Esophagus muscularis mucosa (tissue), 4 donors: ENCODE results near the gene DOCK1. TPM values are rescaled to one million over a fixed set of nuclear protein-coding genes. Genes with fewer than 3 reads are reported as not detected.
"Not testable (repeated sequence)": the region's sequence is repeated elsewhere in the genome, so short reads cannot be mapped to it uniquely, and the experiment has no call there.

Experiments
- DNase-seq: peaks from one replicate; pipeline ENCODE4 v3.0.0-alpha.2; 2017; ENCODE audit errors: extremely low spot score
- H3K27ac ChIP-seq, 4 donors: fragments of 200-600 bp; sonication (generic); replicated peaks in 1 of 4; 1 replicate in 3 of 4; 2 replicates in 1 of 4; pipeline ENCODE4 v1.5.1; 2016 to 2019; ENCODE audit warnings: mild to moderate bottlenecking in 1 of 4
- H3K27me3 ChIP-seq, 4 donors: fragments of 200-600 bp; sonication (generic); one replicate each; pipeline versions ENCODE4 v1.5.1 to v1.6.0; 2016 to 2019
- H3K36me3 ChIP-seq, 4 donors: fragments of 200-600 bp; sonication (generic); one replicate each; pipeline ENCODE4 v1.5.1; 2016 to 2019
- H3K4me1 ChIP-seq, 4 donors: fragments of 200-600 bp; sonication (generic); one replicate each; pipeline ENCODE4 v1.5.1; 2016 to 2019
- H3K4me3 ChIP-seq, 4 donors: fragments of 200-600 bp; sonication (generic); 1 replicate in 2 of 4; 2 replicates in 2 of 4; pipeline ENCODE4 v1.5.1; 2016 to 2019; ENCODE audit warnings: mild to moderate bottlenecking in 4 of 4, moderate library complexity in 1 of 4
- H3K9me3 ChIP-seq, 4 donors: fragments of 200-600 bp; sonication (generic); 1 replicate in 3 of 4; 2 replicates in 1 of 4; pipeline ENCODE4 v1.5.1; 2016 to 2019
- EP300 ChIP-seq: sonication (generic); formaldehyde crosslinking; IDR thresholded peaks from one replicate; pipeline ENCODE4 v1.6.1; 2017; ENCODE audit warnings: antibody characterized with exemption
- POLR2A ChIP-seq: fragments of 450-650 bp; IDR thresholded peaks from one replicate; pipeline ENCODE4 v1.6.1; 2017; ENCODE audit warnings: antibody characterized with exemption, moderate library complexity, mild to moderate bottlenecking, low read depth
- POLR2AphosphoS5 ChIP-seq, 2 donors: sonication (generic); formaldehyde crosslinking; IDR thresholded peaks; one replicate each; pipeline ENCODE4 v1.6.1; 2017; ENCODE audit warnings: antibody characterized with exemption in 2 of 2
- WGBS: methylation state at CpG from one replicate; pipeline ENCODE4 v1.1.5; 2018; 5-methylcytosine and 5-hydroxymethylcytosine counted together
- intact Hi-C: fragments of 100-400 bp; cut with DNase I; formaldehyde crosslinking; loops from one replicate; pipeline ENCODE4 v1.15.1; 2023
- total RNA-seq, 4 donors: library from RNA; depleted of rRNA; stranded (reverse); fragments of >200 nt; gene quantifications; one replicate each; pipeline versions ENCODE4 v1.1.0 to v1.2.1, GENCODE V29; 2016
- TF ChIP-seq, protein P1 (sequence below), 3 experiments: fragments of 200-600 bp in 2 of 3; fragments of 450-650 bp in 1 of 3; sonication (generic) in 2 of 3; IDR thresholded peaks; one replicate each; pipeline ENCODE4 v1.5.1; 2017 to 2019; ENCODE audit warnings: antibody characterized with exemption in 3 of 3, mild to moderate bottlenecking in 2 of 3, moderate library complexity in 1 of 3

DOCK1 gene
- total RNA-seq, 4 donors from 2014 or later: 41.4 to 60.3 (median 55.3) TPM

DNA sequence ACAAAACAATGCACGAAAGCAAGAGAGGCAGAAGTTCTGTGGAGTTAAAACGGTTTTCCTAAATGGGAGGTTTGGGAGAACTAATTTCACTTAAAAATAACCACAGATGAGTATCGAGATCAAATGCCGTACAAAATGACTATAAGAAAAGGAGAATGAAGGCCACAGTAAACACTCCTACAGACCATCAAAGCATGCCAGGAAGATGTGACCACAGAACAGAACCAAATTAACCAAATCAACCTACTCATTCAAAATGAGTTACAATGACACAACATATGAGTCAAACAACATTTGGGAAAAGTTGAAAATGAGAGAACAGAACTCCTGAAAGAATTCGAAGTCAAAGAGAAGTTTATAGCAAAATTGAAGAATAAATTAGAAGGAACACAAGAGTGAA lies 24.3 kb upstream of the DOCK1 start:
- H3K36me3 ChIP-seq: no peaks in the 10 kb centered on the region
- H3K4me3 ChIP-seq: no peak overlapping the region
- no peak for DNase-seq
- TF ChIP-seq, protein P1, sequence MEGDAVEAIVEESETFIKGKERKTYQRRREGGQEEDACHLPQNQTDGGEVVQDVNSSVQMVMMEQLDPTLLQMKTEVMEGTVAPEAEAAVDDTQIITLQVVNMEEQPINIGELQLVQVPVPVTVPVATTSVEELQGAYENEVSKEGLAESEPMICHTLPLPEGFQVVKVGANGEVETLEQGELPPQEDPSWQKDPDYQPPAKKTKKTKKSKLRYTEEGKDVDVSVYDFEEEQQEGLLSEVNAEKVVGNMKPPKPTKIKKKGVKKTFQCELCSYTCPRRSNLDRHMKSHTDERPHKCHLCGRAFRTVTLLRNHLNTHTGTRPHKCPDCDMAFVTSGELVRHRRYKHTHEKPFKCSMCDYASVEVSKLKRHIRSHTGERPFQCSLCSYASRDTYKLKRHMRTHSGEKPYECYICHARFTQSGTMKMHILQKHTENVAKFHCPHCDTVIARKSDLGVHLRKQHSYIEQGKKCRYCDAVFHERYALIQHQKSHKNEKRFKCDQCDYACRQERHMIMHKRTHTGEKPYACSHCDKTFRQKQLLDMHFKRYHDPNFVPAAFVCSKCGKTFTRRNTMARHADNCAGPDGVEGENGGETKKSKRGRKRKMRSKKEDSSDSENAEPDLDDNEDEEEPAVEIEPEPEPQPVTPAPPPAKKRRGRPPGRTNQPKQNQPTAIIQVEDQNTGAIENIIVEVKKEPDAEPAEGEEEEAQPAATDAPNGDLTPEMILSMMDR (IDR thresholded peaks at IDR 0.05): no peak
- no peak for TF ChIP-seq EP300
- no peak for TF ChIP-seq POLR2AphosphoS5 (IDR thresholded peaks at IDR 0.05)
- TF ChIP-seq POLR2A: no peak
- intact Hi-C loops: no loop called here
- 81% methylated on average over 5 of the region's 5 CpGs for WGBS
- no peaks in the 10 kb centered on the region for H3K9me3 ChIP-seq
- no peak overlapping the region for H3K27ac ChIP-seq
- H3K27me3 ChIP-seq: peaks cover 0 to 31% (median 0%) of the 10 kb centered on the region in 4 donors
- H3K4me1 ChIP-seq: no peaks in the 10 kb centered on the region

DNA sequence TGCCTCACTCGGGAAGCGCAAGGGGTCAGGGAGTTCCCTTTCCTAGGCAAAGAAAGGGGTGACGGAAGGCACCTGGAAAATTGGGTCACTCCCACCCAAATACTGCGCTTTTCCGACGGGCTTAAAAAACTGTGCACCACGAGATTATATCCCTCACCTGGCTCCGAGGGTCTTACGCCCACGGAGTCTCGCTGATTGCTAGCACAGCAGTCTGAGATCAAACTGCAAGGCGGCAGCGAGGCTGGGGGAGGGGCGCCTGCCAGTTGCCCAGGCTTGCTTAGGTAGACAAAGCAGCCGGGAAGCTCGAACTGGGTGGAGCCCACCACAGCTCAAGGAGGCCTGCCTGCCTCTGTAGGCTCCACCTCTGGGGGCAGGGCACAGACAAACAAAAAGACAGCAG lies 23.2 kb upstream of the DOCK1 start:
- H3K4me1 ChIP-seq, H3K4me3 ChIP-seq, DNase-seq, H3K9me3 ChIP-seq, intact Hi-C loops, H3K36me3 ChIP-seq, H3K27ac ChIP-seq: not testable (repeated sequence)
- peaks cover 0 to 31% (median 0%) of the 10 kb centered on the region in 4 donors for H3K27me3 ChIP-seq
- WGBS: 25% methylated on average over 4 of the region's 16 CpGs

DNA sequence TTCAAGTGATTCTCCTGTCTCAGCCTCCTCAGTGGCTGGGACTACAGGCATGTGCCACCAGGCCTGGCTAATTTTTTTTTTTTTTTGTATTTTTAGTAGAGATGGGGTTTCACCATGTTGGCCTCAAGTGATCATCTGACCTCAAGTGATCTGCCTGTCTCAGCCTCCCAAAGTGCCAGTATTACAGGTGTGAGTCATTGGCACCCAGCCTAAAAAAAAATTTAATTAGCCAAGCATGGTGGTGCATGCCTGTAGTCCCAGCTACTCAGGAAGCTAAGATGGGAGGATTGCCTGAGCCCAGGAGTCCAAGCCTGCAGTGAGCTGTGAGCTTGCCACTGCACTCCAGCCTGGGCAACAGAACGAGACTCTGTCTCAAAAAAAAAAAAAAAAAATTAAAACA lies 16.8 kb upstream of the DOCK1 start:
- intact Hi-C loops, H3K9me3 ChIP-seq, DNase-seq, H3K27me3 ChIP-seq, H3K4me3 ChIP-seq, H3K4me1 ChIP-seq, H3K36me3 ChIP-seq, H3K27ac ChIP-seq: not testable (repeated sequence)
- WGBS: 76% methylated on average over 1 of the region's 1 CpG

DNA sequence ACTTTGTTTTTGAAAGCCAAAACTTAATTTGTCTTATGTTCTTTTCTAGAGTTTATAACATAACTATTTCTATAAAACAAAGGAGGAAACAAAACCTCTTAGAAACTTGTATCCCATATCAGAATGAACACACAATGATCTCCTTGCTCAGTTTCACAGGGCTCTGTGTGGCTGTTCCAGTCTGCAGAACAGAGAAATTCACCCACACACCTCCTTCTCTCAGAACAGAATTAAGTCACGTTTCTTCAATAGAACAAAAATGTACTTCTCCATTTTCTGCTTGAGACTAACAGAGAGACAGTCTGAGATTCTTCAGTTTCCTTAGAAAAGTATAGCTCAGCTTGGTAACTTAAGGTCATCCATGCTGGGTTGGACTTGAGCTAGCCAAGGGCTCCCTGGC lies 15.8 kb upstream of the DOCK1 start:
- 75% methylated on average over 1 of the region's 1 CpG for WGBS
- intact Hi-C loops: no loop called here

DNA sequence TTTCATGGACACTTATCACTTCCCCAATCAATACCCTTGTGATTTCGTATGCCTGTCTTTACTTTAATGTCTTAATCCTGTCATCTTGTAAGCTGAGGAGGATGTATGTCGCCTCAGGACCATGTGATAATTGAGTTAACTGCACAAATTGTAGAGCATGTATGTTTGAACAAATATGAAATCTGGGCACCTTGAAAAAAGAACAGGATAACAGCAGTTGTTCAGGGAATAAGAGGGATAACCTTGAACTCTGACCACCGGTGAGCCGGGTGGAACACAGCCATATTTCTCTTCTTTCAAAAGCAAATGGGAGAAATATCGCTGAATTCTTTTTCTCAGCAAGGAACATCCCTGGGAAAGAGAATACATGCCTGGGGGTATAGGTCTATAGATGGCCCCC lies 14.4 kb upstream of the DOCK1 start:
- 90% methylated on average over 5 of the region's 5 CpGs for WGBS
- H3K4me3 ChIP-seq: not testable (repeated sequence)

More for the DNA sequence above, 15.8 kb upstream of the DOCK1 start:
- no peak for DNase-seq
- H3K27ac ChIP-seq: no peak overlapping the region
- no peak for TF ChIP-seq POLR2A
- TF ChIP-seq, protein P1 (IDR thresholded peaks at IDR 0.05): no peak
- H3K9me3 ChIP-seq: no peaks in the 10 kb centered on the region
- H3K27me3 ChIP-seq: no peaks in the 10 kb centered on the region
- no peak overlapping the region for H3K4me3 ChIP-seq
- no peaks in the 10 kb centered on the region for H3K36me3 ChIP-seq
- H3K4me1 ChIP-seq: no peaks in the 10 kb centered on the region

DNA sequence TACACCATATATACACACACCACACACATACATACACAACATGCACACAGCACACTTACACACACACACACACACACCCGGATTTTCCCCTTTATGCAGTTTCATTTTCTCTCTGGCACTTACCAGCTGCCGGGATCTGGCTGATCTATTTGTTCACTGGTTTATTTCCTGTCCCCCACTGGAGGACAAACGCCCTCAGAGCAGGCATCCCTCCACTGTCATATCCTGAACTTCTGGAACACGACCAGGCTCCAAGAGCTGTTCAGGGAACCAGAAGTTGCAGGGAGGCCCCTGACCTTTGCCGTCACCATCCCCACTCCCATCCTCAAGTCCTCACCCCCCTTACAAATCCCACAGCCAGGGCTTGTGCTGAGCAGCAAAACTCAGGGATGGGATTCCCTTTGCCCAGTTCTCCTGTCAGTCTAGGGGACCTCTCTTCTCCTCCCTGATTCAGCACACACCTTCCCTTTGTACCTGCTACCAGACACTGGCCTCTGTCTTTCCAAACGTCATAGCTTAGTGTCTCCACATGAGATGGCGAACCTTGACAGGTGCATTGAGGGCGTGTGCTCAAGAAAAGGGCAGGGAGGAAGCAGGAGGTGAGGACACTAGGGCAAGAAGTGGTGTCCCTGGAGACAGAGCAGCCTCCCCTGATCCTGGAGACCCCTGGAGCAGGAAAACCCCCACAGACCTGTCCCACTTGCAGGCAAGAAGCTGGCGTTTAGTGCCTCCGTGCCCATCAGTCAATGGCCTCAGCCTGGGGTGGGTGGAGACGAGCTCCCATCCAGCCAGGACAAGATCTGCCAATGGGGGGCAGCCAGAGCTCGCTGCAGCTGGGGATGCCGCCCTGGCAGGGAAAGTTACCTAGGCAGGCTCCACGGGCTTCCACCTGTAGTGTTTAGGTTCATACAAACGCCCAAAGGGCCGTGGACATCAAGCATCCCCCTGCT lies 12.7 kb upstream of the DOCK1 start:
- H3K9me3 ChIP-seq: no peaks in the 10 kb centered on the region
- TF ChIP-seq POLR2A (no peak), EP300 (no peak), POLR2AphosphoS5 (IDR thresholded peaks at IDR 0.05) (no peak)
- TF ChIP-seq, protein P1 (IDR thresholded peaks at IDR 0.05): no peak
- no peaks in the 10 kb centered on the region for H3K4me1 ChIP-seq
- H3K27ac ChIP-seq: no peak overlapping the region
- no peak overlapping the region for H3K4me3 ChIP-seq
- intact Hi-C loops: no loop called here
- 64% methylated on average over 14 of the region's 16 CpGs for WGBS
- H3K36me3 ChIP-seq: no peaks in the 10 kb centered on the region
- no peak for DNase-seq
- peaks cover 0 to 19% (median 0%) of the 10 kb centered on the region in 4 donors for H3K27me3 ChIP-seq

More for the DNA sequence above, 14.4 kb upstream of the DOCK1 start:
- H3K27ac ChIP-seq, H3K27me3 ChIP-seq, H3K36me3 ChIP-seq, DNase-seq, H3K9me3 ChIP-seq, H3K4me1 ChIP-seq, intact Hi-C loops: not testable (repeated sequence)
